D721Med (cell line): ENCODE data around the gene LOX.

Source experiments
- DNase-seq: peaks from one replicate; pipeline ENCODE4 v3.0.0; 2011; ENCODE audit warnings: low spot score; ENCODE audit not compliant: insufficient read length
- FAIRE-seq: peaks from 2 replicates; lab custom pipeline; 2011; peaks lifted over from hg19 to GRCh38; lab: Jason Lieb, UNC
- TF ChIP-seq, protein P1 (sequence below): IDR thresholded peaks from 2 replicates; pipeline ENCODE4 v1.5.1; 2012; ENCODE audit warnings: mild to moderate bottlenecking, control low read depth; ENCODE audit not compliant: insufficient read depth; ENCODE audit errors: missing control alignments

The LOX gene

DNA sequence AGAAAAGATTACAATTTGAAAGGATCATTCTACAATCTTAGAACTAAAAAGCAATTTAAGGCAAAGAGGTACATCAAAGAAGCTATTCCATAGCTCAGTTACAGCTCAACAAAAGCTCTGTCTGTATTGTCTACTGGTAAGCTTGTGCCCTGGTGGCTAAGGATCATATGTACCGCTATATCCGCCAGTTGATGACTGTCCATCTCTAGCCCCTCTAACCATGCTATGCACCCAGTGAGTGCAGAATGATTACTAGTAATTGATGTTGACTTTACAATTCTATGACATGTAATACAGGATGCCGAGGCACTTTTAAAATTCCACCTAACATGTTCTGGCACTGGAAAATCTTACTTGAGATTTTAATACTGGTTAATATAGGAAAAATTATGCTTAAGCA is 13.1 kb downstream of the LOX start:
- FAIRE-seq, result no peak

DNA sequence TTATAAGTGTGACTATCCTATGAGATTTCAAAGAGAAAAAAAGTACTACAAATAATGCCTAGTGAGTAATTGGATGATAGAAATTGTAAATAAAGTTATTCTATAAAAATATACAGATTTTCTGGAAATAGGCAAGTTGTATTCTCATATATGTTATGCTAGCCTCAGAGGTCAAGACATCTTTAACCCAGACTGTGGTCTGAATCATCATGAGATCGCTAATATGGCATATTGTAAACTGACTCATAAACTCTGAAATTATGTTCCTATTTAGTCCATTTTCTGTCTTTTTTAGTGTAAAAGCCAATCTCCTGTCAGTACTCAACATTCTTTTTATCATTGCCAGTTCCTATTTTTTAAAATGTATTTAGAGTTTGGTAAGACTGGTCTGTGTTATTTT is 14.2 kb downstream of the LOX start:
- DNase-seq, result no peak
- no peak for FAIRE-seq
- TF ChIP-seq, protein P1, sequence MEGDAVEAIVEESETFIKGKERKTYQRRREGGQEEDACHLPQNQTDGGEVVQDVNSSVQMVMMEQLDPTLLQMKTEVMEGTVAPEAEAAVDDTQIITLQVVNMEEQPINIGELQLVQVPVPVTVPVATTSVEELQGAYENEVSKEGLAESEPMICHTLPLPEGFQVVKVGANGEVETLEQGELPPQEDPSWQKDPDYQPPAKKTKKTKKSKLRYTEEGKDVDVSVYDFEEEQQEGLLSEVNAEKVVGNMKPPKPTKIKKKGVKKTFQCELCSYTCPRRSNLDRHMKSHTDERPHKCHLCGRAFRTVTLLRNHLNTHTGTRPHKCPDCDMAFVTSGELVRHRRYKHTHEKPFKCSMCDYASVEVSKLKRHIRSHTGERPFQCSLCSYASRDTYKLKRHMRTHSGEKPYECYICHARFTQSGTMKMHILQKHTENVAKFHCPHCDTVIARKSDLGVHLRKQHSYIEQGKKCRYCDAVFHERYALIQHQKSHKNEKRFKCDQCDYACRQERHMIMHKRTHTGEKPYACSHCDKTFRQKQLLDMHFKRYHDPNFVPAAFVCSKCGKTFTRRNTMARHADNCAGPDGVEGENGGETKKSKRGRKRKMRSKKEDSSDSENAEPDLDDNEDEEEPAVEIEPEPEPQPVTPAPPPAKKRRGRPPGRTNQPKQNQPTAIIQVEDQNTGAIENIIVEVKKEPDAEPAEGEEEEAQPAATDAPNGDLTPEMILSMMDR, result no peak

More for the DNA sequence above, 13.1 kb downstream of the LOX start:
- DNase-seq, result no peak
- TF ChIP-seq, protein P1, result no peak

DNA sequence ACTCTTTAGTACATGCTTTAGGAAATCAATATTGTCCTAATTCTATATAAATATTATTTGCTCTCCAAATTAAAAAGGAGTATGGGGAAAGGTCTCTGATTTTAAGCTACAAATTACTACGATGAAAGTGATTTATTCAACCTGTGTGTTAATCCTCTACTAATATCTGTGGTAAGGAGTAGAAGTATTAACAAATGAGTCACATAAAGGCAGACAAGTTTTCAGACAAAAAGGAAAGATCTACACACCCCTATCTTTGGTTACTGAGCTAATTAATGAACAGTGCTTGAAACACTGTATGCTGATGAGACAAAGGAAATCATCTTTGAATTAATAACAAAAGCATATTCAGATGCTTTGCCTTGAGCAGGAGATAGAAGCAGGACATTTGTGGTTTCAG is 15.9 kb downstream of the LOX start:
- TF ChIP-seq, protein P1, result no peak
- FAIRE-seq (peak; percentile 53), DNase-seq (no peak)

DNA sequence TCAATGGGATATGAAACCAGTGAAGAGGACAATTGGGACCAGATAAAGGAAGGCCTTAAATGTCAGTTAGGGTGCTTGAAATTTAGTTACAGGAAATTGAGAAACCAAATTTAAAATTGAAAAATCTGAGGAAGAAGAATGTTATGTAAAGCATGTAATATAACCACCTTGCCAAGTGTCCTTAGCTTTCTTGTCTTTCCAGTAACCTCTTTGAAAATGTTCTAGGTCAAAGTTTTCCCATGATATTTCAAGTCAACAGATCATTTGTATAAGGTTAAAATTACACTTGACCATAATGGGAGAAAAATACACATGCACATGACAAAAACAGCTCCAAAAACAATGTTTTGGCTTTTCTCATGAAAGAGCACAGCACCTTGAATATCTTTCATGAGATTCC is 21.1 kb downstream of the LOX start:
- DNase-seq (no peak), FAIRE-seq (no peak)
- TF ChIP-seq, protein P1, result no peak

DNA sequence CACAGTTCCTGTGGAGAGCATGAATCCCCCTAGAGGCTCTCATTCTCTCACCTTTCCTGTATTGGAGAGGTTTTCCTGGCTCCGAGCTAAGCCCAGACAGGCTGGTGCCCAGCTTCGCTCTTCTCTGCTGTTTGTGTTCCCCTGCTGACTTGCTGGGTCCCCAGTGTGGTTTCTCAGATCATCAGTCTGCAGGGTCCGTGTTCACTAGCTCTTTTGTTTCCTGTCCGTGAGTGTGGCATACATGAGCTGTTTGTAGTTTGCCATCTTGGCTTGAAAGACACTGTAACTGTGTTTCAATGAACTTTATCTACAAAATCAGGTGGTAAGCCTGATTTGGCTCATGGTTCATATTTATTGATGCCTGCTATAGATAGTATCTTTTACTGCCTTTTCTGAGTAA is 23.8 kb downstream of the LOX start:
- DNase-seq, result no peak
- TF ChIP-seq, protein P1, result no peak
- FAIRE-seq, result no peak

DNA sequence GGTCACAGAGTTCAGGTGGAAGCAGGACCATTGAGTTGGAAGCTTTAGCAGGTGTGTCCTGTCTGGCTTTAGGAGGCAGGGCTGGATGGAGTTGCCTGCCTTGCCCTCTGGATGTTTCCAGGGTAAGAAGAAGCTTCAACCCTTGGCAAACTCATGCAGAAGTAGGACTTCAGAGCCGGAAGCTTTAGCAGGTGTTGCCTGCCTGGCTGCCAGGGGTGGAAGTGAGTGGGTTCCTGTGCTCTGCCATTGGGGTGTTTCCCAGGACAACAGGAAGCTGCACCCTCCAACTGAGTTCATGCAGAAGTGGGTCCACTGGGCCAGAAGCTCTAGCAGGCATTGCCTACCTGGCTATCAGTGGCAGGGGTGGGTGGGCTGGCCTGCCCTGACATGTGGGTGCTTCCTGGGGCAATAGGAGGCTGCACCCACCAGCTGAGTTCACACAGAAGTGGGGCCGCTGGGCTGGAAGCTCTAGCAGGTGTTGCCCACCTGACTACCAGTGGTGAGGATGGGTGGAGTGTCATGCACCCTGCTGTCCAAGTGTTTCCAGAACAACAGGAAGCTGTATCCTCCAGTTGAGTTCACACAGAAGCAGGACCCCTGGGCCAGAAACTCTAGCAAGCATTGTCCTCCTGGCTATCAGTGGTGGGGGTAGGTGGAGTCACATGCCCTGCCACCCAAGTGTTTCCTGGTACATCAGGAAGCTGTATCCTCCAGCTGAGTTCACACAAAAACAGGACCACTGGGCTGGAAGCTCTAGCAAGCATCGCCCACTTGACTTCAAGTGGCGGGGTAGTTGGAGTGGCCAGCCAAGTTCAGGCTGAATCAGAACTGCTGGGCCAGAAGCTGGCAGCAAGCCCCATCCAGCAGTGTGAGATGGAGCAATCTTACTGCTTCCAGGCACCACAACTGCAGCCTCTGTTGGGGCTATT is 24.6 kb downstream of the LOX start:
- DNase-seq (no peak), FAIRE-seq (no peak)
- TF ChIP-seq, protein P1, result no peak

DNA sequence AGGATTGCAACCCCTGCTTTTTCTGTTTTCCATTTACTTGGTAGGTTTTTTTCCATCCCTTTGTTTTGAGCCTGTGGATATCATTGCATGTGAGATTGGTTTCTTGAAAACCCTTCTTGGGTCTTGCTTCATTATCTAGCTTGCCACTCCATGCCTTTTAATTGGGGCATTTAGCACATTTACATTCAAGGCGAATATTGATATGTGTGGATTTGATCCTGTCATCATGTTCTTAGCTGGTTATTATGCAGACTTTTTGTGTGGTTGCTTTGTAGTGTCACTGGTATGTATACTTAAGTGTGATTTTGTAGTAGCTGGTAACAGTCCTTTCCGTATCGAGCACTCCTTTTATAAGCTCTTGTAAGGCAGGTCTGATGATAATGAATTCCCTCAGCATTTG is 26.5 kb downstream of the LOX start:
- DNase-seq (no peak), FAIRE-seq (peak; percentile 21)
- TF ChIP-seq, protein P1, result no peak
